HG02938 (cell line): ENCODE results near the gene IPCEF1.
"Not testable (repeated sequence)": the region's sequence is repeated elsewhere in the genome, so short reads cannot be mapped to it uniquely, and the experiment has no call there.

Experiments used
- ATAC-seq: cut with Tn5 transposase; IDR thresholded peaks from one replicate; pipeline ENCODE4 v1.9.1; 2021; ENCODE audit warnings: mild to moderate bottlenecking, moderate library complexity; ENCODE audit not compliant: unreplicated experiment

Gene IPCEF1

GRCh38 chr6:154249499-154250298 lies 106.9 kb downstream of the IPCEF1 start:
- ATAC-seq = peak; percentile 70

DNA sequence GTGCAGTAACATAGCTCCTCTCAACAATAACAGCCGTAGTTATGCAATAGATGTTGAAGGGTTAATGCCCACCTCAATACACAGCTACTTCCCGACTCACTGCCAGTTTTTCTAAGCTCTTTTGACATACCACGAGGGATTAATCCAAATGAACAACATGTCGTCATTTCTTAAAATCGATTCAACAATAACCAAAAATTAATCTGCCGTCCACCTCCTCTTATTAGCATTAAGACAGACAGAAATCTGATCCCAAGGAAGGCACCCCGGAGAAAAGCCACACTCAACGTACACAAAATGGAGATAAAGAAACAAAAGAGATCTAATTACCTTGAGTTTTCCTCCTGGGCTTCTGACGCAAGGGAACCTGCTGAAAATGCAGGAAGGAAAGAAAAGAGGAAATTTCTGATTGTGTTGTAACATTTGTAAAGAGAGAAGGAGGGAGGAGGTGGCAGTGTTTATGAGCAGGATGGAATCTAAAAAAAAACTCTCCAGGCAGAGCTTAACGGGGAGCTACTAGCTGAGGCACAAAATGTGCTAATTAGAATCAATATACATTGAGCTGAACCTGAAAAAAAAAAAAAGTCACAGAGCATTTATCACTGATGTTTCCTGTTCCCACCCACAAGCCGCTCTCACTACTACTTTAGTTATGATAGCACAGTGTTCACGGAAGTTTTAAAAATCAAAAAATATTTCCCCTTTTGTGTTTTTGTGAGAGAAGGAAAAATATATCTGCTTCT lies 109.3 kb downstream of the IPCEF1 start:
- peak; percentile 43 for ATAC-seq

DNA sequence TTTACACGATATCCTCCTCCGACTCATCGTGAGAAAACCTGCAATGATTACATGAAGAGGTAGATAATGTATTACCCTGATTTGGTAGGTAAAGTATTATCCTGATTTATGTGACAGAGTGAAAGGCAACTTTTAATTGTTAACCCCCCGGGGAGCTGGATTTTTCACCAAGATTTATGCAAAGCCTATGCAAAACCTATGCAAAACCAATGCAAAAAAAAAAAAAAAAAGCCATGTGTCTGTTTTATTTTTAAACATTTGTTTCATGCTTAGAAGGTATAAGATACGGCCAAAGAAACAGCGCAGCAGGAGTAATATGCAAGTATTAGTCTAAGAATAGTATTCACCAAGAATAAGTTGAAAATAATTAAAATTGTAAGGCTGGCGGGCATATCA lies 109.9 kb downstream of the IPCEF1 start:
- ATAC-seq = no peak

DNA sequence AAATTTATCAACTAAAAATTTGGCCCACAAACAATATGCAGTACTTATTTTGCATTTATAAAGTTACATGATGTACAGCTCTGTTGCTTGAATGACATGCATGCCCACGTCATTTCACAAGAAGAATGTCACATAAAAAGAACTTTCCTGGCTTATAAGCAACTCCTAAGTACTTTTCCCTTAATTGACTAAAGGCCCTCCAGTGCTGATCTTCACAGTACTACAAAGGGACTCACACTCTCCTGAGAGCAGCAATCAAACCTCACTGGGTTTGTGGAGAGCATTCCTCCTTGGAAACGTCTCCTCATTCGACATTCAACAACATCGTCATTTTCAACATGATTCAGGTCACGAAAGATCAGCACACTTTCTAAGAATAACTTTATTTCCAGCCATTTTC lies 111.1 kb downstream of the IPCEF1 start:
- ATAC-seq = no peak

DNA sequence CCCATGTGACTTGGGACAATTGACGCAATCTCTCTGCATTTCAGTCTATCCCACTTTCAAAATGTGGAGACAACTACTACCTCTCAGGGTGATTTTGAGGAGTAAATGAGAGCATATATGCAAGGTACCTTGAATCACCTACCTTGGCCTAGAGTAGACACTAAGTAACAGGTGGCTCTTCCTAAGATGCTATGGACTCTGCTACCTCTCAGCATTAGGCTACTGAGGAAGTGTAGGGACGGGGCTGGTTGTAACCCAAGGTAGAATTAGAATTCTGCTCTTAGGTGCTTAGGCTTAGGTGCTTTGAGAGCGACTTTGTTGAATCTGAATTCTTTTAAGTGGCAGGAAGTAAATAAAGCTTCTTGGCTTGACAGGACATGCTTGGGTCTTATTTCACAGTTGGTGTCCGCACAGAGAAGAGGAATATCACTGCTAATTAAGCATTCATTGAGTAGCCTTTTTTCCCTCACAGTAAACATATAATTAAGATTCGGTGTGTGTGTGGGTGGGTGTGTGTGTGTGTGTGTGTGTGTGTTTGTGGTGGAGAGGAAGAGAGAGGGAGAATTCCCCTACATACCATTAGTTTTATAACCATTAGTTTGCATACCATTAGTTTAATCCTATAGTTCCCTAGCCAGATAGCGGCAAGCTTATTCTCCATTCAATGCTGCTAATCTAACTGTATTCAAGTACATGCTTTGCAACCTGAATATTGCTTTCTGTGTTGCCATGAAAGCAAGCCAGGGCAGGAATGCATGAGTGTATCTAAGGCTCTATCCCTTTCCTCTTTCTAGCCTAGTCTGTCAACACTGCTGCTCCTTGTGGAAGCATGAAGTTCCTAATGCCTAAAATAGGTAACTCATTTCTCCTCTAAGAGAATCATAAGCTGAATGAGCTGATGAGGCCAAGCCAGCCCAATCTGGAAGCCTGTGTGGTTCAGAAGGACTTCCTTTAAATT lies 112.5 kb downstream of the IPCEF1 start:
- ATAC-seq = no peak

DNA sequence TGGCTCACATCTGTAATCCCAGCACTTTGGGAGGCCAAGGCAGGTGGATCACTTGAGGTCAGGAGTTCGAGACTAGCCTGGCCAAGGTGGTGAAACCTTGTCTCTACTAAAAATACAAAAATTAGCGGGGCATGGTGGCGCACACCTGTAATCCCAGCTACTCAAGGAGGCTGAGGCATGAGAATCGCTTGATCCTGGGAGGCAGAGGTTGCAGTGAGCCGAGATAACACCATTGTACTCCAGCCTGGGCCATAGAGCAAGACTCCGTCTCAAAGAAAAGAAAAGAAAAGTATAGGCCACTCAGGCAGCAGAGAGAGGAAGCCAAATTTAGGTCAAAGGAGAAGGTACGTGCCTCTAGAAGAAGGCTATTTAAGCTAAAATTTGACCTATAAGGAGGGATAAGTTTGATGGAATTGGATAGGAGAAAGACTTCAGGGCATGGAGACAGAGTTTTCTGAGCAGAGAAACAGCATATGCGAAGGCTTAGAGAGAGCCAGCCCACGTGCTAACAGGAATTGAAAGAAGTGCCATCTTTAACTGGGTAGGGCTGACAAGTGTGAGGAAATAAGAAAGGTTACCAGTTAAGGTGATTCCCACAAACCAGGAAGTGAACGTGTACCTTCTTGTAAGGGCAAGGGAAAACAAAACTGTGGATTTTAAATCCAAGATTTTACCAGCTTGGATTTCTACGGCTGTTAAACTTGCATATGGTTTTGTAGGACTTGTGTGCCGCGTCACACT lies 113.8 kb downstream of the IPCEF1 start:
- ATAC-seq = no peak

DNA sequence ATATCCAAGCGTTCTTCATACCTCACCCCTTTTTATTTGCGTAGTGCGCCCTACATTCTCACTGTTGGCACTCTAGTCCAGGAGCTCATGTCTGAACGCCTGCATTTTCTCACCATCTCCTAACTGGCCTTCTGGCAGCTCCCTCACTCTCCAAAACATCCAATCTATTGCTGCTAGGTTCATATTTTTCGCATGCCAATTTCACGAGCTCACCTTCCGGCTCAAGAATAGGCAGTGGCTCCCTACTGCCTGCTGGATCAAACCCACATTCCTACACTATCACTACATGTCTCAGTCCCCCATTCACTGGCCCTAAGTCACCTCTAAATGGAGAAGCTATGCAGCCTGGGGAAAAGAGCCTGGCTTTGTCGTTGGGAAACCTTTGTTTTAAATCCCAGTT lies 115.0 kb downstream of the IPCEF1 start:
- ATAC-seq = no peak

GRCh38 chr6:154241061-154241460 lies 115.5 kb downstream of the IPCEF1 start:
- not testable (repeated sequence) for ATAC-seq

- no peak for ATAC-seq
These were observed 117.2 kb downstream of the IPCEF1 start for GRCh38 chr6:154239392-154239791.

GRCh38 chr6:154238831-154239230 lies 117.8 kb downstream of the IPCEF1 start:
- no peak for ATAC-seq

DNA sequence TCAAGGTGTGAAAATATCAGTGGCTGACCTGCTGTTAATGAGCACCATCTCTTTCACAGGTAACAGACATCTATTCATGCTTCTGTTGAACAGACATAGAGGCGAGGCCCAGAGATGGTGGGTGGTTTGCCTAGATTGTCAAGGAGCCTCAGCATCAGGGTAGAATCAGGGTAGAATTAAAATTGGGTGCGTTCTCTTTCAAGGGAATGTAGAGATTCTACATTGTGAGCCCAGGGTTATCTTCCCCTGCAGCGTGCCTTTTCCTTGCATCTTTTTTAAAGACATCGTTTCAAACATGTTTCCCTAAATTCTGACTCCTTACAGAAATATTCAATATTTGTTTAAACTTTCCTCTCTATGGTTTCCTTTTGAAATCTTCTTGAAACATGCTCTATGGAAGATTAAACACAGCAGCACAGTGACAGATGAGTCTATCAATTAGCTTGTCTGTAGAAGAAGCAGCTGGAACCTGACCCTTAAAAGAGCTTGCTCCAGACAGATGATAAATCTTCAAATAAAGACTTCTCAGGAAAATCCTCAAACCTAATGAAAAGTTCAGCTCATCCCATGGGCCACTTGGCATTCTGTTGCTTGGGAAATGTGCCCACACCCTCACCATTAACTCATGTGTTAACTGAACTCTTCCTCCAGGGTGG lies 119.8 kb downstream of the IPCEF1 start:
- ATAC-seq = no peak

- ATAC-seq = peak; percentile 55
These were observed 122.4 kb downstream of the IPCEF1 start for GRCh38 chr6:154234019-154234772.

- no peak for ATAC-seq
These were observed 123.2 kb downstream of the IPCEF1 start for GRCh38 chr6:154233383-154233782.

GRCh38 chr6:154232013-154232910 lies 124.3 kb downstream of the IPCEF1 start:
- no peak for ATAC-seq

DNA sequence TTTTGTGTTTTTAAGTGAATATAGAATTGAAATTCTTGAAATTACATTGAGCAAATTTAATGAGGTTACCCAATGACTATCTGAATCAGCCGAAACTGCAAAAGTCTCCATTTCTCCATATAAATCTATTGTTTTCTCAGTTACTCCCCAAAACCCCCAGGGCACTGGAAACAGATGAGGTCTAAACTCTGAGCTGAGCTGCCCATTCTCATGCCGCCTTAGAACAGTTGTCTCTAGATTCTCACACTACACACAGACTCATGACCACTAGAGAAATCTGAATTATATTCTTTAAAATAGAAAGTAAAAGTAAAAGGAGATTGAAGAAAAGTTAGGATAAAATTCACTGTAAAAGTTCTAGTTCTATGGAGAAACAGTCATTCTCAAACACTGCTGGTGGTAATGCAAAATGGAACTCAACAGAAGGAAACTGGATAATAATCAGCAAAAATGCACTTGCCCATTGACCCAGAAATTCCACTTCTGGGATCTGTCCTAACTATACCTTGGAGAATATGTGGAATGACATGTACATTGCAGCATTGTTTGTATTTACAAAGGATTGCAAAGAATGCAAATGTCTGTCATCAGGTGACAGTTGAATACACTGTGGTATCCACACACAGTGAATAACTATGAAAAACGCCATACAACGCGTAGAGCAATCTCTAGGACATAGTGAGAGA lies 125.5 kb downstream of the IPCEF1 start:
- ATAC-seq = no peak

DNA sequence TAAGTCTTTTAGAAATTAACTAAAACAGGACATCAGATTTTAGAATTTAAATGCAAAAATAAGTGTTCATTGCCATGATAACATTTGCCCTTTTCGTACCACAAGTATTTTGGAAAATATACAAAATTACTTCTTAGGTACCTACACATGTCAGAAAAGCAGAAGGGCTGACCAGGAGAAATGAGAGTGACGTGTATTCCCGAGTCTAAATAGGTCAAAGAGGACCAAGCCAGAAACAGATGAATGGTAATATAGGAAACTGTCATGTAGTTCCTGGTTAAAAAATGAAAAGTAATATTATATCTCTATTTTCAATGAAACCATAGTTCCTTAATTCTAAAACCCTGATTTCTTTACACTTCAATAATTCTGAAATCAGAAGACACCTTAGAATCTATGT lies 126.2 kb downstream of the IPCEF1 start:
- no peak for ATAC-seq

GRCh38 chr6:154229786-154230185 lies 126.8 kb downstream of the IPCEF1 start:
- ATAC-seq = peak; percentile 64

- ATAC-seq = no peak
These were observed 128.1 kb downstream of the IPCEF1 start for GRCh38 chr6:154228521-154228905.
